Caco-2 (cell line): ENCODE measurements around the gene ZFAND2B. TPM values are rescaled to one million over a fixed set of nuclear protein-coding genes. Genes with fewer than 3 reads are reported as not detected.

Experiments used
- BruUV-seq: library from RNA; stranded (reverse); fragments of 400-500 nt; replicated peaks from 2 replicates; lab custom pipeline; 2021; lab: Mats Ljungman, UMichigan
- CTCF ChIA-PET: fragments of 300-600 bp; sonication (Branson Sonifier 250); formaldehyde crosslinking; loops from one replicate; lab custom pipeline; 2022; ENCODE audit warnings: antibody characterized with exemption; lab: Charles Lee
- POLR2A ChIA-PET: fragments of 300-600 bp; sonication (Branson Sonifier 250); formaldehyde crosslinking; loops from one replicate; lab custom pipeline; 2022; ENCODE audit warnings: antibody characterized with exemption; lab: Charles Lee
- DNase-seq, 2 experiments: peaks; one replicate each; pipeline versions ENCODE4 v3.0.0 to v3.0.0-alpha.2; 2020 to 2022
- H3K27me3 ChIP-seq: replicated peaks from 2 replicates; pipeline ENCODE4 v1.6.0; 2011; ENCODE audit warnings: low read length; ENCODE audit not compliant: control insufficient read depth, insufficient read depth
- H3K36me3 ChIP-seq: 2 replicates; pipeline ENCODE4 v1.5.1; 2011; ENCODE audit warnings: low read length; ENCODE audit not compliant: control insufficient read depth, insufficient read depth
- H3K4me1 ChIP-seq: fragments of 250-450 bp; sonication (Bioruptor Pico); 2 replicates; pipeline ENCODE4 v1.5.1; 2020; ENCODE audit warnings: mild to moderate bottlenecking
- H3K4me3 ChIP-seq: 2 replicates; pipeline ENCODE4 v1.5.1; 2011; ENCODE audit warnings: low read depth, mild to moderate bottlenecking, control low read depth, low read length
- H3K9me3 ChIP-seq: fragments of 250-450 bp; sonication (Bioruptor Pico); 2 replicates; pipeline ENCODE4 v1.5.1; 2020; ENCODE audit warnings: mild to moderate bottlenecking, moderate library complexity
- H3K27ac Mint-ChIP-seq: one replicate; pipeline ENCODE4 v1.8.0; 2022; ENCODE audit warnings: mixed read lengths; ENCODE audit not compliant: unreplicated experiment
- H3K27me3 Mint-ChIP-seq: one replicate; pipeline ENCODE4 v1.8.0; 2022; ENCODE audit warnings: mixed read lengths; ENCODE audit not compliant: insufficient read depth, unreplicated experiment
- H3K36me3 Mint-ChIP-seq: one replicate; pipeline ENCODE4 v1.8.0; 2022; ENCODE audit warnings: mild to moderate bottlenecking, mixed read lengths; ENCODE audit not compliant: insufficient read depth, unreplicated experiment
- H3K4me1 Mint-ChIP-seq: one replicate; pipeline ENCODE4 v1.8.0; 2022; ENCODE audit warnings: low read depth, mixed read lengths; ENCODE audit not compliant: unreplicated experiment
- H3K4me3 Mint-ChIP-seq: one replicate; pipeline ENCODE4 v1.8.0; 2022; ENCODE audit warnings: mild to moderate bottlenecking, moderate library complexity, mixed read lengths; ENCODE audit not compliant: unreplicated experiment
- H3K9me3 Mint-ChIP-seq: one replicate; pipeline ENCODE4 v1.8.0; 2022; ENCODE audit warnings: mixed read lengths; ENCODE audit not compliant: unreplicated experiment
- CTCF ChIP-seq, 2 experiments: fragments of 200-600 bp in 1 of 2; IDR thresholded peaks; 1 replicate in 1 of 2; 2 replicates in 1 of 2; pipeline versions ENCODE4 v1.5.1 to v1.8.0; 2011 to 2022; ENCODE audit warnings: antibody characterized with exemption in 1 of 2, control low read depth in 1 of 2, inconsistent platforms in 1 of 2, low read depth in 1 of 2, low read length in 1 of 2, mild to moderate bottlenecking in 1 of 2, moderate library complexity in 1 of 2; ENCODE audit not compliant: insufficient read depth in 1 of 2, severe bottlenecking in 1 of 2, unreplicated experiment in 1 of 2
- intact Hi-C: fragments of 100-400 bp; cut with micrococcal nuclease; formaldehyde crosslinking; loops from one replicate; pipeline ENCODE4 v1.10.0; 2022; ENCODE audit not compliant: unreplicated experiment
- total RNA-seq: library from RNA; stranded (reverse); gene quantifications from 2 replicates; pipeline ENCODE4 v1.2.3, GENCODE V29; 2022

Gene ZFAND2B
- total RNA-seq, 1 experiment from 2014 or later = 41.8 TPM

- Histone ChIP-seq H3K9me3 (no peaks in the 10 kb centered on the region), H3K4me3 (peak within 1 kb of the TSS; percentile 73), H3K27me3 (no peaks in the 10 kb centered on the region), H3K4me1 (peaks cover 11% of the 10 kb centered on the region; the same call in 1 of the 2 replicates), H3K36me3 (peaks cover 1% of the 10 kb centered on the region; the same call in 1 of the 2 replicates)
- POLR2A ChIA-PET = interaction anchor here (0.6 kb wide), 1 partner anchor 158 kb away, joined by 3 read pairs; no protein-coding TSS in a partner anchor
- Mint-ChIP-seq H3K9me3 (no peaks in the 10 kb centered on the region), H3K36me3 (peaks cover 18% of the 10 kb centered on the region), H3K27ac (peak within 1 kb of the TSS; percentile 84), H3K4me3 (peak within 1 kb of the TSS; percentile 78), H3K4me1 (peaks cover 14% of the 10 kb centered on the region), H3K27me3 (no peaks in the 10 kb centered on the region)
- no TSS peak for BruUV-seq
- CTCF ChIA-PET = interaction anchor here (0.6 to 2.3 kb wide), 5 partner anchors 87 to 370 kb away, joined by 3 to 10 read pairs (median 4); partner anchors contain the start of gene DNPEP
- TF ChIP-seq CTCF (IDR thresholded peaks at IDR 0.05; ENCODE audit: insufficient read depth in 1 of 2, low read depth in 1 of 2, low read length in 1 of 2, severe bottlenecking in 1 of 2, unreplicated experiment in 1 of 2) = peak; percentile 98
- intact Hi-C loops = loop anchor here (1.0 to 2.0 kb wide), 10 partner anchors 10 to 192 kb away; partner anchors contain the start of genes ABCB6, ANKZF1, ATG9A and CNPPD1
- DNase-seq = peak; percentile 97 to 98
Measured at GRCh38 chr2:219160186-219161017, 46.2 kb upstream of the ZFAND2B start, which contains the start of gene NHEJ1. Gene NHEJ1 (minus strand): TSS chr2:219160815. CDS start chr2:219158362, 2,453 bp downstream.

- Histone ChIP-seq H3K36me3 (peaks cover 1% of the 10 kb centered on the region; the same call in 1 of the 2 replicates), H3K27me3 (no peaks in the 10 kb centered on the region), H3K9me3 (no peaks in the 10 kb centered on the region), H3K4me3 (peak overlapping the region; percentile 73), H3K4me1 (peaks cover 11% of the 10 kb centered on the region; the same call in 1 of the 2 replicates)
- no peaks in the 10 kb centered on the region for H3K27me3 Mint-ChIP-seq
- peak overlapping the region; percentile 84 for H3K27ac Mint-ChIP-seq
- ChIA-PET CTCF (no interaction called here), POLR2A (no interaction called here)
- peaks cover 18% of the 10 kb centered on the region for H3K36me3 Mint-ChIP-seq
- no peaks in the 10 kb centered on the region for H3K9me3 Mint-ChIP-seq
- TF ChIP-seq CTCF (IDR thresholded peaks at IDR 0.05; ENCODE audit: insufficient read depth in 1 of 2, low read depth in 1 of 2, low read length in 1 of 2, severe bottlenecking in 1 of 2, unreplicated experiment in 1 of 2) = no peak
- peaks cover 14% of the 10 kb centered on the region for H3K4me1 Mint-ChIP-seq
- no peak for DNase-seq
- H3K4me3 Mint-ChIP-seq = peak overlapping the region; percentile 78
- intact Hi-C loops = loop anchor here (2.0 kb wide), 1 partner anchor 192 kb away; no protein-coding TSS in a partner anchor
- TSS peak; percentile 80 for BruUV-seq
Measured at GRCh38 chr2:219161097-219161496, 45.5 kb upstream of the ZFAND2B start.

GRCh38 chr2:219163156-219163555 is 43.4 kb upstream of the ZFAND2B start:
- Mint-ChIP-seq H3K4me1 (peaks cover 14% of the 10 kb centered on the region), H3K4me3 (no peak overlapping the region), H3K27ac (no peak overlapping the region), H3K27me3 (no peaks in the 10 kb centered on the region), H3K9me3 (no peaks in the 10 kb centered on the region), H3K36me3 (peaks cover 18% of the 10 kb centered on the region)
- H3K27me3 ChIP-seq = no peaks in the 10 kb centered on the region
- DNase-seq = no peak
- ChIA-PET CTCF (interaction anchor here (0.6 to 1.3 kb wide), 2 partner anchors 43 to 460 kb away, joined by 3 read pairs; partner anchors contain the start of gene ZFAND2B), POLR2A (no interaction called here)
- H3K4me1 ChIP-seq = peaks cover 11% of the 10 kb centered on the region; the same call in 1 of the 2 replicates
- no peak for TF ChIP-seq CTCF (IDR thresholded peaks at IDR 0.05; ENCODE audit: insufficient read depth in 1 of 2, low read depth in 1 of 2, low read length in 1 of 2, severe bottlenecking in 1 of 2, unreplicated experiment in 1 of 2)
- no peaks in the 10 kb centered on the region for H3K9me3 ChIP-seq
- intact Hi-C loops = no loop called here
- no TSS peak for BruUV-seq
- H3K4me3 ChIP-seq = no peak overlapping the region
- 0 out of 2 replicates have a peak, but pooled peaks cover 1% of the 10 kb centered on the region for H3K36me3 ChIP-seq
